Type B pancreatic cell (in vitro differentiated cells): ENCODE data around the gene LDLRAD3. TPM values are rescaled to one million over a fixed set of nuclear protein-coding genes. Genes with fewer than 3 reads are reported as not detected.

Experiments
- DNase-seq: peaks from one replicate; pipeline ENCODE4 v3.0.0; 2021; ENCODE audit warnings: mixed read lengths; ENCODE audit not compliant: unreplicated experiment; ENCODE audit errors: extremely low spot score
- H3K27ac Mint-ChIP-seq: 2 replicates; pipeline ENCODE4 v1.8.0; 2021; ENCODE audit warnings: mild to moderate bottlenecking, mixed read lengths
- H3K27me3 Mint-ChIP-seq: 2 replicates; pipeline ENCODE4 v1.8.0; 2021; ENCODE audit warnings: mixed read lengths
- H3K36me3 Mint-ChIP-seq: 2 replicates; pipeline ENCODE4 v1.8.0; 2021; ENCODE audit warnings: mixed read lengths
- H3K4me1 Mint-ChIP-seq: one replicate; pipeline ENCODE4 v1.8.0; 2021; ENCODE audit warnings: mixed read lengths; ENCODE audit not compliant: unreplicated experiment
- H3K4me3 Mint-ChIP-seq: 2 replicates; pipeline ENCODE4 v1.8.0; 2021; ENCODE audit warnings: mild to moderate bottlenecking, mixed read lengths
- H3K9me3 Mint-ChIP-seq: 2 replicates; pipeline ENCODE4 v1.8.0; 2021; ENCODE audit warnings: mixed read lengths
- total RNA-seq: library from RNA; stranded (reverse); gene quantifications from 2 replicates; pipeline ENCODE4 v1.2.1, GENCODE V29; 2021; ENCODE audit warnings: low replicate concordance
- TF ChIP-seq, protein P1 (sequence below): fragments of 200-600 bp; sonication (generic); conservative IDR thresholded peaks from 2 replicates; pipeline ENCODE4 v1.5.0; 2021; ENCODE audit warnings: antibody characterized with exemption, mild to moderate bottlenecking

The LDLRAD3 gene
- total RNA-seq, 1 donor from 2014 or later, result 20.7 TPM

DNA sequence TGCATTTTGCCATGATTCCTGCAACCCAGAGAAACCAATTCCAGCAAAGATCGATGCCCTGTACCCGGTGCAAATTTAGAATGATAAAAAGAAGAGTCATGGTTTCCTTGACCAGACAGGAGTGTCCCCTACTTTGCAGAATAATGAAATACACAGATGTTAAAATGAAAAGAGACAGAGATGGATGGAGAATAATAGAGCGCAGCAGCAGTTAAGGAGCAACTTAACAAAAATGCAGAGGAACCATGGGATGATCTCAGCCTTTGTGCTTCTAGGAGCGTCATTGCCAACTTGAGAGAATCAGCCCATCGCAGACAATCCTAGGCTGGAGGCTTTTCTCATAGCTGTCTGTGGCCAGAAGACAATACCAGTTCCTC is 127.1 kb downstream of the LDLRAD3 start:
- H3K27ac Mint-ChIP-seq, result no peak overlapping the region
- no peak overlapping the region for H3K4me3 Mint-ChIP-seq
- H3K27me3 Mint-ChIP-seq, result no peaks in the 10 kb centered on the region
- no peak for DNase-seq
- H3K4me1 Mint-ChIP-seq, result peaks cover 18% of the 10 kb centered on the region
- no peaks in the 10 kb centered on the region for H3K9me3 Mint-ChIP-seq
- H3K36me3 Mint-ChIP-seq, result peaks cover 3% of the 10 kb centered on the region
- TF ChIP-seq, protein P1, sequence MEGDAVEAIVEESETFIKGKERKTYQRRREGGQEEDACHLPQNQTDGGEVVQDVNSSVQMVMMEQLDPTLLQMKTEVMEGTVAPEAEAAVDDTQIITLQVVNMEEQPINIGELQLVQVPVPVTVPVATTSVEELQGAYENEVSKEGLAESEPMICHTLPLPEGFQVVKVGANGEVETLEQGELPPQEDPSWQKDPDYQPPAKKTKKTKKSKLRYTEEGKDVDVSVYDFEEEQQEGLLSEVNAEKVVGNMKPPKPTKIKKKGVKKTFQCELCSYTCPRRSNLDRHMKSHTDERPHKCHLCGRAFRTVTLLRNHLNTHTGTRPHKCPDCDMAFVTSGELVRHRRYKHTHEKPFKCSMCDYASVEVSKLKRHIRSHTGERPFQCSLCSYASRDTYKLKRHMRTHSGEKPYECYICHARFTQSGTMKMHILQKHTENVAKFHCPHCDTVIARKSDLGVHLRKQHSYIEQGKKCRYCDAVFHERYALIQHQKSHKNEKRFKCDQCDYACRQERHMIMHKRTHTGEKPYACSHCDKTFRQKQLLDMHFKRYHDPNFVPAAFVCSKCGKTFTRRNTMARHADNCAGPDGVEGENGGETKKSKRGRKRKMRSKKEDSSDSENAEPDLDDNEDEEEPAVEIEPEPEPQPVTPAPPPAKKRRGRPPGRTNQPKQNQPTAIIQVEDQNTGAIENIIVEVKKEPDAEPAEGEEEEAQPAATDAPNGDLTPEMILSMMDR, result no peak

DNA sequence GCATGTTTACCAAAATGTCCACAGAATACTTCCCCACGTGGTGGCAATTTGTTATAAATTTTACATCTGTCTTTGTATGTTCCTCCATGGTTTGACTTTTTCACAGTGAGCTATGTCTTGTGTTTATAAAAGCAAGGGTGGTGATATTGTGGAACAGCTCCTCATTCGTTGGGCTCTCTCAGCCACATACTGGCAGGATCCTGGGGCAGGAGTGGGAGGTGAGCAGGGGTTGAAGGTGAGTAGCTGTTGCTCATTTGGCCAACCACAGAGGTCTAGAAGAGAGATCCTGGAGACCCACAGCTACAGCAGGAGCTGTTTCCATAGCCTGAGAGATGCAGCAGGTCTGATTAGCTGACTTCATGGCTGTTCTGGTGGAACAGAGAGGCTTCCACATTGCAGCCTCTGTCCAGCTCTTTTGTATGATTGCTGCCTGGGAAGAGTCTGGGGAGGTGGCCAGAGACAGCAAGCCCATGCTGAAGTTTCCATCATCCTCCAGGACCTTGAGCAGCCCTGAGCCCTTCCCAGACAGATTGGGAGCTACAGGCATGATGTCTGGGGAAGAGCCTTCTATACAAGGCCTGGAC is 128.1 kb downstream of the LDLRAD3 start:
- TF ChIP-seq, protein P1, result no peak
- Mint-ChIP-seq H3K4me3 (no peak overlapping the region), H3K27me3 (no peaks in the 10 kb centered on the region), H3K4me1 (peaks cover 18% of the 10 kb centered on the region), H3K36me3 (peaks cover 3% of the 10 kb centered on the region), H3K27ac (no peak overlapping the region), H3K9me3 (no peaks in the 10 kb centered on the region)
- no peak for DNase-seq

DNA sequence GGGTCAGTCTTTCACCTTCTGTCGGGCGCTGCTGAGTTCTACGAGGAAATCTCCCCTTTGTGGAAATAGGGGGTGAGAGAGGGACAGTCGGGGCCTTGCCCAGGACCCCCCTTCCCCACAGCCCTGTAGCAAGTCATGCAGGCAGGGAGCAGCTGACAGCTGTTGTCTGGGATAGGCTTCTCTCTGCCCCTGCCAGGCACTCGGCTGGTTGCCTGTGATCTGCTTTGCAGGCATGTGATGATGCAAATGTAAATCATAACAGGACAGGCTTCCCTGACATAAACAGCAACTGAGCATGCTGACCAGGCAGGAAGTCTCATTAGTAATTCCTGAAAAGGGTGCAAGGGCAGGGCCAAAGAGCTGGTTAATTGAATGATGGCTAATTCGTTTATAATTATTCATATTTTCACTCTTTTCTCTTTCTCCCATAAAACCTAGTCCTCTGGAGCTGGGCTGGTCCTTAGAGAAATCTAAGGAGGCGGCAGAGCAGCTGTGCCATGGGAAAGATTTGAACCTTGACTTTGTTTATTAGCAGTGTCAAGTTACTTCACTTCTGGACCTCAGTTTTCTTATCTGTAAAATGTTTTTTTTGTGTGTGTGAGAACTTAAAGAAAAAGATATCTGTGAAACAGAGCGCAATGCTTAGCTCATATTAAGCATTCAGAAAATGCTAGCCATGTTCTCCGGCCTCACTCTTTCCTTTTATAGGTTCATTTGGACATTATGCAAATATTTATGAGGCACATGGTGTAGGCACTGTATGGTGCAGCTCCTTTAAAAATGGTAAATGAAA is 129.7 kb downstream of the LDLRAD3 start:
- Mint-ChIP-seq H3K27ac (no peak overlapping the region), H3K9me3 (no peaks in the 10 kb centered on the region), H3K4me1 (peaks cover 22% of the 10 kb centered on the region), H3K27me3 (no peaks in the 10 kb centered on the region), H3K4me3 (no peak overlapping the region), H3K36me3 (no peaks in the 10 kb centered on the region)
- DNase-seq, result no peak
- TF ChIP-seq, protein P1, result no peak

DNA sequence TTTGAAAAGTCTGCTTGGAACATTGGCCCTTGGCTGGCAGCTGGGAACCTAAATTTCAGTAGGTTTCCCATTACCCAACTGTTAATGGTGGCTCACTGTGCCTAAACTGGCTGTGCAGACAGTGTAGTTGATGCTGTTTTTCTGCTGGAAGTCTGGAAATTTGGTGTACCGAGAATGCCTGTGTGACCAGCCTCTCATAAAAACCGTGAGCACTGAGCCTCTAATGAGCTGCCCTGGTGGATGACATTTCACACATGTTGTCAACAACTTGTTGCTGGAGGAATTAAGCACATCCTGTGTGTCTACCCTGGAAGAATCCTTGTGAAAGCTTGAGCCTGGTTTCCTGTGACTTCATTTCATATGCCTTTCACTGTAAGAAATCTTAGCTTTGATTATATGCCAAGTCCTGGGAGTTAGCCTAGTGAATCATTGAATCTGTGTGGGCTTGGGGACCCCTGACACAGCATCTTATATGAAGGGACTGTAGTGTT is 131.1 kb downstream of the LDLRAD3 start:
- Mint-ChIP-seq H3K9me3 (no peaks in the 10 kb centered on the region), H3K4me1 (peaks cover 17% of the 10 kb centered on the region), H3K27me3 (no peaks in the 10 kb centered on the region), H3K4me3 (no peak overlapping the region), H3K27ac (no peak overlapping the region), H3K36me3 (no peaks in the 10 kb centered on the region)
- TF ChIP-seq, protein P1, result no peak
- DNase-seq, result no peak

DNA sequence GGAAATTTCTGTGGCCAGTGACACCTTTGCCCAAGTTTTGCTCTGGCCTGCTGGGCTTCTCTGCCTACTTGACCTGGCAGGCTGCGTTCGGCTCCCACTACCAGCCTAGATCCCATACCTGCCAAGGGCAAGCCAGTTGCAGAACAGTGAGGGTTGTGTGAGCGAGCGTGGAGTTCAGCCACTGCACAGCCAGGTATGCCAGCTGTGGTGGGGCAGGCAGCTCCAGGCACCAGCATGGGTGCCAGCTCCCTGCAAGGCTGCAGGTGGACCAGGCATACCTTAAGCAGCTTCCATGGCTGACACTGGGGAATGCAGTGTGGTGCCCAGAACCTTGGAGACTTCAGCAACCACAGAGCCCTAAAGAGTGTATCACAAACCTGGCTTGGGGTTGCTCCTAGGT is 133.5 kb downstream of the LDLRAD3 start:
- H3K36me3 Mint-ChIP-seq, result peaks cover under 1% of the 10 kb centered on the region
- H3K27me3 Mint-ChIP-seq, result no peaks in the 10 kb centered on the region
- H3K27ac Mint-ChIP-seq, result no peak overlapping the region
- no peak for DNase-seq
- TF ChIP-seq, protein P1, result no peak
- no peaks in the 10 kb centered on the region for H3K9me3 Mint-ChIP-seq
- peaks cover 17% of the 10 kb centered on the region for H3K4me1 Mint-ChIP-seq
- H3K4me3 Mint-ChIP-seq, result no peak overlapping the region
